Loucy (cell line): Measurements from ENCODE around the gene DPH6.

ENCODE experiments used
- CTCF ChIP-seq: fragments of 200-600 bp; sonication (generic); conservative IDR thresholded peaks from 2 replicates; pipeline ENCODE4 v1.5.1; 2014; ENCODE audit warnings: mild to moderate bottlenecking, antibody characterized with exemption, low read length
- EZH2phosphoT487 ChIP-seq: fragments of 200-600 bp; IDR thresholded peaks from 2 replicates; pipeline ENCODE4 v1.6.1; 2018; ENCODE audit warnings: antibody characterized with exemption, mild to moderate bottlenecking, moderate library complexity, borderline replicate concordance

- TF ChIP-seq CTCF (no peak), EZH2phosphoT487 (no peak)
These were observed 59.7 kb downstream of the DPH6 start for GRCh38 chr15:35486296-35486695.
